NOMO-1 treated with dmso at 0.1 percent for 144 hours (cell line): ENCODE measurements around the gene PTGDR2.
"Not testable (repeated sequence)": the region's sequence is repeated elsewhere in the genome, so short reads cannot be mapped to it uniquely, and the experiment has no call there.

ENCODE experiments used
- DNase-seq: peaks from one replicate; lab custom pipeline; 2025; ENCODE audit not compliant: unreplicated experiment; lab: John Stamatoyannopoulos, UW

The PTGDR2 gene

DNA sequence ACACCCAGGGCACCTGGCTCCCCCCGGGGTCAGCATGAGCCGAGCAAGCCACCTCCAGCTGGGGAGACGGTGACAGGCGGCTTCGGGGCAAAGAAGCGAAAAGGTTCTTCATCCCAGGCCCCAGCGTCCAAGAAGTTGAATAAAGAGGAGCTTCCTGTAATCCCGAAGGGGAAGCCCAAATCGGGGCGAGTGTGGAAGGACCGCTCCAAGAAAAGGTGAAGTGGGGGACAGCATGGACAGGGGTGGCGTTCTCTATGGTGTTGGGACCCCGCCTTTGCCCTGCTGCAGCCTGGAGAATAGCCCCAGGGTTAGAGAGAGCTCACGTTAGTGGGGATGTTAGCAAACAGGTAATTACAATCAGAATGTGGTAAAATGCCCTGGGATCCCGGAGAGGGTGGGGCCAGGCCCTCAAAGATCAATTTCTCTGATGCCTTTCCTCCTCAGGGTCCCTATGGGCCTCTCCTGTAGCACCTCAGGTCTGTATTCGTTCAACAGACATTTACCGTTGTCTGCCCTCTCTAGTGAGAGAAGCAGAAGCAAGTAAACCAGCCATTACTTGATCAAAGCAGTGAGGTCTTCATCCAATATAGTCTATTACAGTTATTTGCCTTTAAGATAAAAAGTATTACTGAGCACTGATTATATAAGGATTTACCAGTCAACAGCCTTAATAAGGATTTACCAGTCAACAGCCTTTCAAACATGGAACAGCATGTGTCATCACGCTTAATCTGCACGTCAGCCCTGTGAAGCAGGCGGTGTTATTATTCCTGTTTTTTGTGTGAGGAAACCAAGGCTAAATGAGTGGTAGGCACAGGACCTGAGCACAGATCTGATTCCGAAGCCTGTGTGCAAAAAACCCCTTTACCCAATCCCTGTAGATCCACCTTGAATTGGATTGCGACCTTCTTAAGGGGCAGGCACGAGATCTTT is 12.8 kb downstream of the PTGDR2 start:
- DNase-seq, result no peak

DNA sequence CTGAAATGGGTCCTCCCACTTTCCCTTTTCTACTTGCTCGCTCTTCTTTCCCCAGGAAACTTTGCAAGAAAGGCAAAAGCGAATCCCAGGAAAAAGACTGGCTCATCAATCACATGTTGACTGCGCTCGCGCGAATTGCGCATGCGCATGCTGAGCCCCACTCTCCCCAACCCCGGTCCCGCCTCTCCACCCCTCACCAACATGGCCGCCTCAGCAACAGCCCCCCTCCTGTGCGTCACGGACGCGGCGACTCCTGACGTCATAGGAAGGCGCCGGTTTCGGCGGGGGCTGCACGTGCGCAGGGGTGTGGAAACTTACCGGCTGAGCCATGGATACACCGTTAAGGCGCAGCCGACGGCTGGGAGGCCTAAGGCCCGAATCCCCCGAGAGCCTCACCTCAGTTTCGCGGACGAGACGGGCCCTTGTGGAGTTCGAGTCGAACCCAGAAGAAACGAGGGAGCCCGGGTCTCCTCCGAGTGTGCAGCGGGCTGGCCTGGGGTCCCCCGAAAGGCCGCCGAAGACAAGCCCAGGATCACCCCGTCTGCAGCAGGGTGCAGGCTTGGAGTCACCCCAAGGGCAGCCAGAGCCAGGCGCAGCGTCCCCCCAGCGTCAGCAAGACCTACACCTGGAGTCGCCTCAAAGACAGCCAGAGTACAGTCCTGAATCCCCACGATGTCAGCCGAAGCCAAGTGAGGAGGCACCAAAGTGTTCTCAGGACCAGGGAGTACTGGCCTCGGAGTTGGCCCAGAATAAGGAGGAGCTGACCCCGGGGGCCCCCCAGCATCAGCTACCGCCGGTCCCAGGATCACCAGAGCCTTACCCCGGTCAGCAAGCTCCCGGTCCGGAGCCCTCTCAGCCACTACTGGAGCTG is 13.7 kb downstream of the PTGDR2 start, which contains the start of gene CCDC86:
Gene CCDC86, plus strand, starts transcription at position 317 of the 871 bp plus-strand sequence. Its CDS starts 12 bp downstream, at position 329.
- peak; percentile 84 for DNase-seq

DNA sequence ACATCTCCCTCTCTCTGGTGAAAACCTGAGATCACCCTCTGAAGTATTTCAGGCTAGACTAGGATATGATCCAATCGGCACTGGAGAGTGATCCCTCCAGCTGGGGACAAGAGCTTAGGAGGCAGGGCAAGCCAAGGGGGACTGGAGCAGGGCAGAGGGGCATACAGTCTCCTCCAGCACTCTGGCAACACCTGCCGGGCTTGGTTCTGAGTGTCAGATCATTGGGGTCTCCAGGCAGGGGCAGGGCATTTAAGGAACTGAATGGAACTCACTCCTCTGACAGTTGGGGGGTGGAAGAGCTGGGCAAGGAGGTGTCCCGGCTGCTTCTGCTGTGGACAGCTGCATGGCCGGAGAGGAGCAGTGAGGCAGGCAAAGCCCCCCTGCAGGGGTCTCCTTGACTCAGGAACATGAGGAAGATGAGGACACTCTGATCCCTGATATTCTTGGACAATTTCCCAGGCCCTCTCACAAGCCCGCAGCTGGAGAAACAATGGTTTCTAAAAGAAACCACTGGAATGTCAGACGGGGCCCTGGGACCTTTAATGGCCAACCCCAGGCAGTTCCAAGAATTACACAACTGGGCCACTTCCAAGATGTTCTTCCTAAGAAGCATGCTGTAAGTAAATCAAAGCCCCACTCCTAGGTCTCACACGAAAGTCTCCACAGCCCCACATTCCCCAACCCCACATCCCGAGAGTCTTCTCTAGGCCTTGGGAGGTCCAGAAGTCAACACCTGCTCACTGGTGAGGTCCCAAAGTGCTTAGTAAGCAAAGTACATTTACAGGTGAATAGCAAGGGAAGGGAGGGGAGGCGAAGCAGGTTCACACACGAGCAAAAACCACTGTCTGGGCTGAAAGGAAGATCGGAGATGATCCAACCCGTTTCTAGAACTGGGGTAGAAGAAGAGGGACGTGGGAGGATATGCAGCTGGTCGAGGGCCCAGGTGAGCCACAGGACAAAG is 15.0 kb downstream of the PTGDR2 start:
- no peak for DNase-seq

DNA sequence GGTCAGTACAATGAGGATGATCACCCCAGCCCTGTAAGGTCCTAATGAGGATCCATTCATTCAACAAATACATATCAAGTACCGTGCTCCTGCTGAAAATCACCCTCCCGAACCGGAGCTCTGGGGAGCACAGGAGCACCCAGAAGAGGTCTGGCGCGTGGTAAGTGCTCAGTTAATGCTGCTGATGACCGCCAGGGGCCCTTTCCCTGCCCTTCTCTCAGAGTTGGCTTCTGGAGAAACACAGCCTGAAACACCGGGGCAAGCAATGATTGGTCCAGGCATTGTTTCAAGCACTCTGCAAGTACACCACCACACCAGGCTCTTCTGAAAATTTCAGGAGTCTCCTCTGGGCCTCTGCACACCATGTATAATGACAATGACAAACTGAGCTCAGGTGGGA is 17.6 kb downstream of the PTGDR2 start:
- no peak for DNase-seq

DNA sequence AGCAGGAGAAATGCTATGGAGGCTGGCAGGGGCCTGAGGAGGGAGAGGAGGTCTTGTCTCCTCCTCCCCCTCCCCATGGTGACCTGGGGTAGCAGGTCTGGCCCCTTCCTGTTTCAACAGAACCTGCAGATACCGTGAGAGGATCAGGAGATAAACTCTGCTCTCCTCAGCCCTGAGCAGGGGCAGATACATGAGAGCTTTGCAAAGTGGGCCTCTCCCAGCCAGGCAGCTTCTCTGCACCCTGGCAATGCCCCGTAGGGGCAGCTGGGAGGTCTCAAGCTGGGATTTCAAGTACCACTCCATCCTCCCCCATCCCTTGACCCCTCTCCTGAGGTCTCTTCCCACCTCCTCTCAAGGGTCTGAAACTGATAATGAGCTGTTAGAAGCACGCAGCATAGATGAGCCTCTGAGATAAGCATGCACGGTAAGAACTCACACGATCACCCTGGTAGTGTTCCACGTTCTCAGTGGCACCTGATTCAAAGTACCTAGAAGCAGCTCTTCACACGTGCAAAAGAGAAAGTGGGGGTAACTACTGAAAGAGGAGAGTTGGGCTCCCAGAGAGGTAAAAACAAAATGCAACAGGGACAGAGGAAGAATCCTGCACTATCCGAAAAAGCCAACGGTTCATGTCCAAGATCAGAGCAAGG is 18.8 kb downstream of the PTGDR2 start:
- DNase-seq, result no peak

DNA sequence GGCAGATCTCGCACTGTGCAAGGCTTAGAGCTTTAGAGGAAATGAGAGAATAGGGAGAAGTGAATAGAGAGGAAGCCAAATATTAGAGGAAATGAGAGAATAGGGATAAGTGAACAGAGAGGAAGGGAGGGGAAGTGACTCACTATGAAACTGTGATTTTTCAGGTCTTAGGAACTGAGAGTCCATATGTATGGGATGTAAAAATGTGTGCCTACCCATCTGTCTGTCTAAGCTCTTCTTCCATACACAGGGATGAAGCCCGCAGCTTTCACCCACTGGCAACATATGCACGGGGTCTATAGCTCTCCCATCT is 20.3 kb downstream of the PTGDR2 start:
- peak; percentile 33 for DNase-seq

DNA sequence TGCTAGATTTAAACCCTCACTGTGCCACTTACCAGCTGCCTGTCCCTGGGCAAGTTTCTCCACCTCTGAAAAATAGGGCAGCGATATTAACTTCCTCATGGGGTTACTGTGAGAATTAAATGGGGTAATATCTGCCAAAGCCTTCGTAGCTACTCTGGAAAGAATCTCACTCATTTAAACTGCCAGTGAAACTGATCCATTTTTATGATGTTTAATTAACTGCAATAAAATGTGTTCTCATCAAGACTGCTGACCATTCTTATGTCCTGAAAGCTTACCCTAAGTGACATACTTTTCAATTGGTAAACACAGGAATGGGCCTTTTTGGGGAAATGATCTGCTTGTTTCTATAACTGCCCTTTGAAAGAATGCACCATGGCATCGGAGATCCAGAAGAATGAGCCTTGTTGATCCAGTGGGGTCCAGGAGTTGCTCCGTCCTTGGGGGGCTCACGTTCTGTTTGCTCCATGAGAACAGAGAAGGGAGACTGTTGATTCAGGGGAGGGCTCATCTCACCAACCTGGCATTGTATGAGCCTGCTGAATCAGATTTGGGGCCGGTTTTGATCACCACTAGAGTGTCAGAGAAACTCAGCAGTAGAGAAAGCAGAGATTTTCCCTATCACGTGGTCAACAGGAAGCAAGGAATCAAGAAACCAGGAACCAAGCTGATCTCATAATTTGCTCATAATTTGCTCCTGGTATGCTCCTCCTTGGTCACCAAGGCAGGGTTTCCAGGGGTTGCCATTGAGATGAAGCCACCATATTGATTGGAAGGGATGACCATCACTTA is 20.8 kb downstream of the PTGDR2 start:
- no peak for DNase-seq

DNA sequence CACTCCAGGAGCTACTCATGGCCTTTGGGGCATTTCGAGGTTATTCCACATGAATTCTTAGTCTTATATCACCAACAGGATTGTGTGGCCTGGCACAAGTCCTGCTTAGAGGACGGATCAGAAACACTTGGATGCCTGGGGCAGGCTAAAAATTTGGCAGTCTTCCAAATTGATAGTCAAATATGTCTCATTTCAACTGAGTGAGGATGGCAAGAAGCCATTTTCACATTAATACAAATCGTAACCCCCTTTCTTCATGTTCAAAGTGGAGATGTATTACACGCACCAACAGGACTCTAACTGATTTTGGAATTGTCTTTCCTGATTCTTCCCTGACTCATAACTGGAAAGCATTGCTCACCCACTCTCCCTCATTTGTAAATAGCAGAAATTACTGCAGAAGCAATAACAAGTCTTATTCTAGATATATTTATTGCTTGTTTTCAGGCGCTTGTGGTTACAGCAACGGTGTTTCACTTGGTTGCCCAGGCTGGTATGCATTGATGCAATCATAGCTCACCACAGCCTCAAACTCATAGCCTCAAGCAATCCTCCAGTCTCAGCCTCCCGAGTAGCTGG is 24.2 kb downstream of the PTGDR2 start:
- DNase-seq, result no peak

DNA sequence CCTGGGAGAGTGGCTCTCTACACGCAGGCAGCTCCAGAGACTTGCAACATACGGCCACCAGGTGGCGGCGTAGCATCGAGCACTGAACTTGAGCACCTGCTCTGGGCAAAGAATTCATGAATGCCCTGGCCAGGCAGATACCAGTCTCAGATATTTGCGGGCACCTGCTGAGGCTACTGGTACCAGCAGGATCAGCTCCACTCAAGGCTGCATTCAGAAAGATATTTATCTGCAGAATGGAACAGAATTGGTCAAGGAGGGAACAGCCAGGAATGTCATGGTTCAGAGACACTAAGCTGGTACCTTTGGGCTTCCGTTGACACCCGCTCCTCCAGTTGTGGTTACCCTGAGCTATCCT is 24.6 kb downstream of the PTGDR2 start:
- peak; percentile 36 for DNase-seq

DNA sequence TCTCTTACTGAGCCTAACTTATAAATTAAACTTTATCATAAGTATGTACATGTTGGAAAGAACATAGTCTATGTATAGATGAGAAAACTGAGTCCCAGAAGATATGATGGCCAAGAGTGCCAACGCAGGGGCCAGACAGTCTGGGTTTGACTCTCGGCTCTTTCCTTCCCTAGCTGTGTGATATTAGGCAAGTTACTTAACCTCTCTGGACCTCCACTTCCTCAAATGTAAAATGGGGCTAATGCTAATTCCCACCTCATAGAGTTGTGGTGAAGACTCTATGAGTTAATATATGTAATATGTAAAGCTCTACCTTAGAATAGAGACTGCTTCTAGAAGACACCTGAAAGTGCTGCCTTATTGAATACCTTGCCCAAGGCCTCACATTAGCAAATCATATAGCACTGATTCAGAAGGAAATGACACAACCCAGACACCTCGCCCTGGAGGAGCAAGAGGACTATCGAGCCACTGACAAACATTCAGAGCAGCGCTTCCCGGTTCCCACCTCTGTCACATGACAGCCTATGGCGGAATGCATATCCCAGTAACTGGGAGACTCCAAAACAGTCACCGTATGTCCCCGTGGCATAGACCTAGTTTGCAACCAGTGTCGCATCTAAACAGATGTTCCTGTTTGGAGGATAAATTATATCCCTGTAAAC is 25.1 kb downstream of the PTGDR2 start:
- DNase-seq, result no peak

DNA sequence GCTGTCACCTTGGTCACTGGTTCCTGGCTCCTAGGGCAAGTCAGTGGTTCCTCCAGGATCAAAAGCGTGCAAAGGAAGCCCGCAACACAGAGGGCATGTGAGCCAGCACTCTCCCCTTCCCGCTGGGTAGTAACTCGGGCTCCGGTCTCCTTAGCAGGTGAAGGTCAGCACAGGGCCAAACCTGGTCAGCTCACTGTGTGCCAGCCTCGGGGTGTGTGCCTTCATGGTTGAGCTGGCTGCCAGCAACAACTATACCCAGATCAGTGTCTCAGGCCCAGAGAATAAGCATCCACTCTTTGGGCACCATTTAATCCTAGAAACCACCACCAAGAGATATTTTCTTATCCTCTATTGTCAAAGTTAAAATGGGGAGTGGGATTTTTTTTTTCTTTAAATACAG is 30.0 kb downstream of the PTGDR2 start:
- DNase-seq, result no peak

DNA sequence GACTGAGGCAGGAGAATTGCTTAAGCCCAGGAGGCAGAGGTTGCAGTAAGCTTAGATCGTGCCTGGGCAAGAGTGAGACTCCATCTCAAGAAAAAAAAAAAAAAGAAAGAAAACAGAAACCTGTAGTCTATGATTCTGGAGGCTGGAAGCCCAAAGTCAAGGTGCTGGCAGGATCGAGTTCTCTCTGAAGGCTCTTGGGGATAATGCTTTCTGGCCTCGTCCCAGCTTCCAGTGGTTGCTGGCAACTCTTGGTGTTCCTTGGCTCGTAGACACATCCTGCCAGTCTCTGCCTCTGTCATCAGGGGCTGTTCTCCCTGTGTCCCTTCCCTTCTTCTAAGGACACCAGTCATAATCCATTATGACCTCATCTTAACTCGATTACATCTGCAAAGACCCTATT is 30.6 kb downstream of the PTGDR2 start:
- no peak for DNase-seq

DNA sequence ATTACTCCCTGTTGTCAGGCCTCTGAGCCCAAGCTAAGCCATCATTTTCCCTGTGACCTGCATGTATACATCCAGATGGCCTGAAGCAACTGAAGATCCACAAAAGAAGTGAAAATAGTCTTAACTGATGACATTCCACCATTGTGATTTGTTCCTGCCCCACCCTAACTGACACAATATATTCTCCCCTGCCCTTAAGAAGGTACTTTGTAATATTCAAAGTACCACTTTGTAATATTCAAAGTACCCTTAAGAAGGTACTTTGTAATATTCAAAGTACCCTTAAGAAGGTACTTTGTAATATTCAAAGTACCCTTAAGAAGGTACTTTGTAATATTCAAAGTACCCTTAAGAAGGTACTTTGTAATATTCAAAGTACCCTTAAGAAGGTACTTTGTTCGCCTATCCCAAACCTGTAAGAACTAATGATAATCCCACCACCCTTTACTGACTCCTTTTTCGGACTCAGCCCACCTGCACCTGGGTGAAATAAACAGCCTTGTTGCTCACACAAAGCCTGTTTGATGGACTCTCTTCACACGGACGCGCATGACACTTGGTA is 31.9 kb downstream of the PTGDR2 start:
- DNase-seq, result not testable (repeated sequence)

DNA sequence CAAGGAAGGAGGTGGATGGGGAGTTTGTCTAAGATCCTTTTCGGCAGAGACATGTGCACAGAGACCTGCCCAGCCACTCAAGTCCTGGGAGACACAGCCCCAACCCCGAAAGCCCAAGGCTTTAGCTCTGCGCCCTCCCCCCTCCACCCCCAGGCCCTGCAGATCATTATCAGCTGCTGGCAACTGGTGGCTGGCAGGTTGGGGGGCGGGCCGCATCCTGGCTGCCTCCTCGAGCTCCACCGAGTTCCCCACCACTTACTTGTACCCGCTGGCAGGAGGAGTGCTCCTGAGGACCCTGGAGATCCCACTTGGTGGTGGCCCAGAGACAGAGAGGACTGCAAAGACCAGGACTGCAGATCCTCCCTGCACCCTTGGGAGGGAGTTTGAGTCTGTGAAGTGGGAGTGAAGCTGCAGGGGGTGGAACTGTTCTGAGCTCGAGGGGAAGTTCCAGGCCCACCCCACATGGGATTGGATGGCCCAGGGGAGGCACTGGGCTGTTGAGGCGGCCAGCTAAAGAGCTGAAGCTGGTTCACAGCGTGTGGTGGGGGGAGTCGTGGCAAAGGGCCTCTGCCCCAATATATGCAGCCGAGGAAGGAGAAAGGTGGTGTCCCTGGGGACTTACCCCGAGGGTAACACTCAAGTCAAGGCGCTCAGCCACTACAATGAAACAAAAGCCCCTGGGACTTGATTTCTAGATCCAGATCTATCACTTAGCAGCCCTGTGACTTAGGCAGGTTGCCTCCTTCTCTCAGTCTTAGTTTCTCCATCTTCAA is 33.7 kb downstream of the PTGDR2 start:
- no peak for DNase-seq

DNA sequence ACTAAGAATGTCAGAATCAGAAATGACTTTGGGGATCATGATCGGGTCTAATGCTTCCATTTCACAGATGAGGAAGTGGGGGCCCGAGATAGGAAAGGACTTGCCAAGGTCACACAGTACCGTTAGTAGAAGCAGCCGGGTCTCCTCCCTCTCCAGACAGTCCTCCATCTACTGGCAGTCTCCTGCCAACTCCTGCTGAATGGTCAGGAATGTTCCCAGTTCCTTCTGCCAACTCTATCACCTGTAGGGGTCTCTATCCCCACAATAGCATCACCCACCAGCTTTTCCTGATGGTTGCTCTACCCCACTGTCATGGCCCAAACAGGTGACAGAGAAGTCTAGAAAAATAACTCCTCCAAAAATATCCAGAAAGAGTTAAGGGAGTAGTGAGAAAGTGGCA is 37.7 kb downstream of the PTGDR2 start:
- no peak for DNase-seq

DNA sequence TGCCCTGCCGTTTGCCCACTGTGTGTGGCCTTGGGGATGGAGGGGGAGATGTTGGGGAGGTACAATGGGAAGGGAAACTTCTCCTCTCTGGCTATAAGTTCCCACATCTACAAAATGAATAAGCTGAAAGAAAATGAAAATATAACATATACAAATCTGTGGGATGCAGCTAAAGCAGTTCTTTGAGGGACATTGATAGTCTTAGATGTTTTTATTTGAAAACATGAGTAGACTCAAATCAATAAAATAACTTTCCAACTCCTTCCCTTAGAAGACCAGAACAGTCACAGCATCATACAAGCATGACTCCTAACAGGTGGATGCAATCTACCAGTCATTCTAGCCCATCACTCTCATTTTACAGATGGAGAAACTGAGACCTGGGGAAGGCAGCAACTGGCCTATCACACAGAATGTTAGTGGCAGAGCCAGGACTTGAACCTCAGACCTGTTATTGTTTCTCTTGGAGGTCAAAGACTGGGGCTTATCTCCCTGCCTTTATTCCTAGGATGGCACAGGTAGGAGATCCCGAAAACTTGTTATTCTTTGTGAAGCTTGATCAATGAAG is 39.1 kb downstream of the PTGDR2 start:
- no peak for DNase-seq

DNA sequence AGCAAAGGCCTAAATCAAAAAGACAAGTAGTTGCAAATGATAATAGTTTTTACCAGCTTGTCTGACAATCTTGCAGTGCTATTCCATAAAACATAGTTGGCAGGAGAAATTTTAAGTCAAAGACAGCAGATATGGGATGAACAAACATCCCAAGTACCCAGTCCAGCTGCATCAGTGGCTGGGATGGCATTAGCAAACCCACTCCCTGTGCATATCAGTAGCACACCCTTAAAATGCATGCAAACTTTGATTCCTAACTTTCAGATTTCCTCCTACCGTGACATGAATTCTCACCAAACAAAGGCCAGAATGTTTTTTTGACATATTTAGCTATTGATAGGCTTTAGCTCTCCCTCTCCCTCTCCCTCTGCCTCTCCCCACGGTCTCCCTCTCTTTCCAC is 41.6 kb downstream of the PTGDR2 start:
- no peak for DNase-seq
